Upper lobe of left lung (tissue), 6 donors: Measurements from ENCODE around the gene PACS1. TPM values are rescaled to one million over a fixed set of nuclear protein-coding genes. Genes with fewer than 3 reads are reported as not detected.

ENCODE experiments used
- ATAC-seq, 2 donors: fragments of 200-7000 bp; cut with Tn5 transposase; one replicate each; pipeline ENCODE4 v1.9.1; 2022; ENCODE audit warnings: mild to moderate bottlenecking in 2 of 2, moderate library complexity in 2 of 2; ENCODE audit not compliant: low FRiP score in 2 of 2
- DNase-seq, 2 donors: peaks; one replicate each; pipeline ENCODE4 v3.0.0-alpha.2; 2019 to 2020
- H3K27ac ChIP-seq, 4 donors: fragments of 200-600 bp; sonication (generic); one replicate each; pipeline ENCODE4 v1.5.1; 2016 to 2019
- H3K27me3 ChIP-seq, 4 donors: fragments of 200-600 bp; sonication (generic); one replicate each; pipeline ENCODE4 v1.5.1; 2017 to 2019
- H3K36me3 ChIP-seq, 4 donors: fragments of 200-600 bp; sonication (generic); one replicate each; pipeline ENCODE4 v1.5.1; 2016 to 2019
- H3K4me1 ChIP-seq, 4 donors: fragments of 200-600 bp; sonication (generic); one replicate each; pipeline ENCODE4 v1.5.1; 2018 to 2019
- H3K4me3 ChIP-seq, 4 donors: fragments of 200-600 bp; sonication (generic); one replicate each; pipeline ENCODE4 v1.5.1; 2017 to 2019; ENCODE audit warnings: mild to moderate bottlenecking in 2 of 4, moderate library complexity in 1 of 4
- H3K9me3 ChIP-seq, 4 donors: fragments of 200-600 bp; sonication (generic); one replicate each; pipeline ENCODE4 v1.5.1; 2018 to 2019
- CTCF ChIP-seq, 6 experiments: fragments of 450-650 bp in 4 of 6; fragments of 200-600 bp in 2 of 6; sonication (generic) in 2 of 6; IDR thresholded peaks; one replicate each; pipeline ENCODE4 v1.5.1; 2016 to 2019; ENCODE audit warnings: antibody characterized with exemption in 6 of 6
- EP300 ChIP-seq, 4 donors: sonication (generic); formaldehyde crosslinking; IDR thresholded peaks; one replicate each; pipeline ENCODE4 v1.5.1; 2017; ENCODE audit warnings: antibody characterized with exemption in 4 of 4, control low read depth in 2 of 4
- POLR2A ChIP-seq, 4 donors: fragments of 450-650 bp; IDR thresholded peaks; one replicate each; pipeline ENCODE4 v1.5.1; 2016 to 2017; ENCODE audit warnings: antibody characterized with exemption in 4 of 4, mild to moderate bottlenecking in 2 of 4
- POLR2AphosphoS5 ChIP-seq, 2 donors: sonication (generic); formaldehyde crosslinking; IDR thresholded peaks; one replicate each; pipeline ENCODE4 v1.5.1; 2017; ENCODE audit warnings: antibody characterized with exemption in 2 of 2
- WGBS, 2 donors: methylation state at CpG; one replicate each; pipeline ENCODE4 v1.1.5; 2017 to 2018; 5-methylcytosine and 5-hydroxymethylcytosine counted together
- total RNA-seq, 6 donors: library from RNA; depleted of rRNA in 4 of 6; stranded (reverse); fragments of >200 nt in 4 of 6; gene quantifications; one replicate each; pipeline versions ENCODE4 v1.1.0 to v1.2.1, GENCODE V29; 2016 to 2021
- donor health status: DM: no; HTN: no; CAD: no; lungs with moderate emphysema.
- donor health status: DM: no; HTN: yes; CAD: no; lungs with severe emphysema.

The PACS1 gene
- total RNA-seq, 6 donors from 2014 or later, result 39.8 to 123 (median 51.1) TPM

GRCh38 chr11:66100272-66101065, 30.4 kb downstream of the PACS1 start:
- Histone ChIP-seq H3K27me3 (no peaks in the 10 kb centered on the region), H3K9me3 (no peaks in the 10 kb centered on the region), H3K4me3 (peak overlapping the region in 2 of 4 donors; percentile 24 to 30), H3K4me1 (peaks cover 18 to 28% (median 23%) of the 10 kb centered on the region in 4 donors), H3K27ac (peak overlapping the region; percentile 20 to 62 (median 58)), H3K36me3 (no peaks in the 10 kb centered on the region)
- peak in 1 of 2 donors; percentile 86 for DNase-seq
- TF ChIP-seq POLR2AphosphoS5 (IDR thresholded peaks at IDR 0.05) (no peak), CTCF (IDR thresholded peaks at IDR 0.05) (no peak), EP300 (IDR thresholded peaks at IDR 0.05) (no peak)
- ATAC-seq, result peak; percentile 83
- 21 to 32% methylated on average over 11 to 14 of the region's 14 CpGs for WGBS, 2 donors

GRCh38 chr11:66101066-66101464, 31.0 kb downstream of the PACS1 start:
- Histone ChIP-seq H3K4me1 (peaks cover 18 to 28% (median 23%) of the 10 kb centered on the region in 4 donors), H3K27me3 (no peaks in the 10 kb centered on the region), H3K9me3 (no peaks in the 10 kb centered on the region), H3K27ac (peak overlapping the region; percentile 20 to 62 (median 58)), H3K4me3 (peak overlapping the region in 1 of 4 donors; percentile 24), H3K36me3 (no peaks in the 10 kb centered on the region)
- ATAC-seq (no peak), DNase-seq (no peak)
- 65 to 69% methylated on average over 3 of the region's 3 CpGs for WGBS, 2 donors
- TF ChIP-seq CTCF (IDR thresholded peaks at IDR 0.05), result no peak

GRCh38 chr11:66104057-66104638, 34.1 kb downstream of the PACS1 start:
- Histone ChIP-seq H3K9me3 (no peaks in the 10 kb centered on the region), H3K27me3 (no peaks in the 10 kb centered on the region), H3K36me3 (no peaks in the 10 kb centered on the region), H3K4me3 (no peak overlapping the region), H3K27ac (no peak overlapping the region), H3K4me1 (peaks cover 18 to 41% (median 26%) of the 10 kb centered on the region in 4 donors)
- no peak for TF ChIP-seq POLR2A (IDR thresholded peaks at IDR 0.05)
- no peak for TF ChIP-seq EP300 (IDR thresholded peaks at IDR 0.05)
- TF ChIP-seq CTCF (IDR thresholded peaks at IDR 0.05), result no peak
- TF ChIP-seq POLR2AphosphoS5 (IDR thresholded peaks at IDR 0.05), result no peak
- DNase-seq, result no peak
- 74 to 93% methylated on average over 4 of the region's 4 CpGs for WGBS, 2 donors
- no peak for ATAC-seq

GRCh38 chr11:66106786-66107599, 36.9 kb downstream of the PACS1 start:
- WGBS, 2 donors, result 73 to 74% methylated on average over 4 of the region's 4 CpGs
- H3K36me3 ChIP-seq, result no peaks in the 10 kb centered on the region
- no peaks in the 10 kb centered on the region for H3K27me3 ChIP-seq
- DNase-seq, result no peak
- no peak overlapping the region for H3K4me3 ChIP-seq
- H3K27ac ChIP-seq, result no peak overlapping the region
- no peaks in the 10 kb centered on the region for H3K9me3 ChIP-seq
- no peak for ATAC-seq
- H3K4me1 ChIP-seq, result peaks cover 4 to 23% (median 15%) of the 10 kb centered on the region in 4 donors
- TF ChIP-seq POLR2AphosphoS5 (IDR thresholded peaks at IDR 0.05) (no peak), EP300 (IDR thresholded peaks at IDR 0.05) (no peak), CTCF (IDR thresholded peaks at IDR 0.05) (no peak), POLR2A (IDR thresholded peaks at IDR 0.05) (no peak)
